NB4 (cell line): Measurements from ENCODE around the gene RPS6KL1.

Experiments used
- TF ChIP-seq, protein P1 (sequence below): IDR thresholded peaks from one replicate; pipeline ENCODE4 v1.5.1; 2012; ENCODE audit warnings: low read depth, low read length
- TF ChIP-seq, protein P2 (sequence below): IDR thresholded peaks from 2 replicates; pipeline ENCODE4 v1.6.1; 2011; ENCODE audit warnings: low read depth, low read length

DNA sequence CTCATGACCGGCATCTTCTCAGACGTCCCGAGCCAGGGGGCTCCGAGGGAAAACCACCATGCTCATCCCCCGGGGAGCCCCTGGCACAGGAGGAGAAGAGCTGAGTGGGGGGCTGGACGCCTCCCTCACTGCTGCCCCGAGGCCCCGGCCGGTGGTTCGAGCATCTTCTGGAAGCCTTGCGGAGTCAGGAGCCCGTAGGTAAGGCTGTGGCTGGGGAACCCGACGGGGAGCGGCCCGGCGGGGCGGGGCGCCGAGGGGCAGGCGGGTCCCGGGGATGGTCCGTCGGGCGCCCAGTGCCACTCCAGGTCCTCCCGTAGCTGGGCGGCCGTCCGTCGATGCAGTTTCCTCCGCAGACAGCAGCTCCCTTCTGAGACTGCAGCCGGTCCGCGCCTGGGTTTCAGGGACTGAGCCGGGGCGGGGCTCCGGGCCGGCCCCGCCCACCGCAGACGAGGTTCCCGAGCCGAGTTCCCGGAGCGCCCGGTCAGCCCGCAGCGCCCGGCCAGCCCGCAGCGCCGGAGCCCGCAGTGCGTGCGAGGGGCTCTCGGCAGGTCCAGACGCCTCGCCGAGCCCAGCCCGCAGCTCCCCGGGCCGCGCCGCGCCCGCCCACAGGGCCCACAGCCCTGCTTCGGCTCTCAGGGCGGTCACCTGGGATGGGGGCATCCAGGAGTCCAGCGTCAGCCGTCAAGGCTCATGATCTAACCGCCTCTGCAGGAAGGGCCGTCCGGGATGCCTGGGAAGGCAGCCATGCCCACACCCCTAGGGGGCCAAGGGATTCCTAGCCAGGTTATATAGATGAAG, 32.4 kb upstream of the RPS6KL1 start, which contains the start of gene PGF:
- TF ChIP-seq, protein P1, sequence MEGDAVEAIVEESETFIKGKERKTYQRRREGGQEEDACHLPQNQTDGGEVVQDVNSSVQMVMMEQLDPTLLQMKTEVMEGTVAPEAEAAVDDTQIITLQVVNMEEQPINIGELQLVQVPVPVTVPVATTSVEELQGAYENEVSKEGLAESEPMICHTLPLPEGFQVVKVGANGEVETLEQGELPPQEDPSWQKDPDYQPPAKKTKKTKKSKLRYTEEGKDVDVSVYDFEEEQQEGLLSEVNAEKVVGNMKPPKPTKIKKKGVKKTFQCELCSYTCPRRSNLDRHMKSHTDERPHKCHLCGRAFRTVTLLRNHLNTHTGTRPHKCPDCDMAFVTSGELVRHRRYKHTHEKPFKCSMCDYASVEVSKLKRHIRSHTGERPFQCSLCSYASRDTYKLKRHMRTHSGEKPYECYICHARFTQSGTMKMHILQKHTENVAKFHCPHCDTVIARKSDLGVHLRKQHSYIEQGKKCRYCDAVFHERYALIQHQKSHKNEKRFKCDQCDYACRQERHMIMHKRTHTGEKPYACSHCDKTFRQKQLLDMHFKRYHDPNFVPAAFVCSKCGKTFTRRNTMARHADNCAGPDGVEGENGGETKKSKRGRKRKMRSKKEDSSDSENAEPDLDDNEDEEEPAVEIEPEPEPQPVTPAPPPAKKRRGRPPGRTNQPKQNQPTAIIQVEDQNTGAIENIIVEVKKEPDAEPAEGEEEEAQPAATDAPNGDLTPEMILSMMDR, result no peak
- TF ChIP-seq, protein P2, sequence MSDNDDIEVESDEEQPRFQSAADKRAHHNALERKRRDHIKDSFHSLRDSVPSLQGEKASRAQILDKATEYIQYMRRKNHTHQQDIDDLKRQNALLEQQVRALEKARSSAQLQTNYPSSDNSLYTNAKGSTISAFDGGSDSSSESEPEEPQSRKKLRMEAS, result no peak
